B cell (primary cell): ENCODE data around the gene SIPA1L3. TPM values are rescaled to one million over a fixed set of nuclear protein-coding genes. Genes with fewer than 3 reads are reported as not detected.

Experiments
- ATAC-seq: fragments of 200-7000 bp; cut with Tn5 transposase; one replicate; pipeline ENCODE4 v1.10.0; 2021; ENCODE audit warnings: low read depth, mild to moderate bottlenecking, moderate number of reproducible peaks, moderate library complexity
- CTCF ChIA-PET: fragments of 350-600 bp; sonication (Branson Sonifier 250); formaldehyde crosslinking; loops from one replicate; lab custom pipeline; 2021; ENCODE audit warnings: antibody characterized with exemption, inconsistent platforms; lab: Charles Lee
- POLR2A ChIA-PET: fragments of 350-600 bp; sonication (Branson Sonifier 250); formaldehyde crosslinking; loops from one replicate; lab custom pipeline; 2021; ENCODE audit warnings: antibody characterized with exemption; lab: Charles Lee
- DNase-seq: peaks from one replicate; pipeline ENCODE4 v3.0.0; 2013
- H2AFZ ChIP-seq: 2 replicates; pipeline ENCODE4 v1.6.1; 2012; ENCODE audit warnings: mild to moderate bottlenecking, low read depth, low read length; ENCODE audit not compliant: insufficient read depth, poor library complexity, severe bottlenecking
- H3K27ac ChIP-seq, 2 donors: 1 replicate in 1 of 2; 2 replicates in 1 of 2; pipeline ENCODE4 v1.5.1; 2012 to 2013; ENCODE audit warnings: low read length in 2 of 2, mild to moderate bottlenecking in 2 of 2, moderate library complexity in 1 of 2
- H3K27me3 ChIP-seq, 4 experiments: fragments of 200-600 bp in 1 of 4; sonication (generic) in 1 of 4; replicated peaks in 1 of 4; 1 replicate in 2 of 4; 2 replicates in 2 of 4; pipeline versions ENCODE4 v1.6.1 to v1.7.0; 2013 to 2016; ENCODE audit warnings: low read length in 3 of 4, mild to moderate bottlenecking in 2 of 4, mixed read lengths in 1 of 4, moderate library complexity in 1 of 4; ENCODE audit not compliant: insufficient read depth in 4 of 4, control insufficient read depth in 3 of 4; ENCODE audit errors: control extremely low read depth in 1 of 4
- H3K36me3 ChIP-seq, 2 experiments: replicated peaks in 1 of 2; 1 replicate in 1 of 2; 2 replicates in 1 of 2; pipeline versions ENCODE4 v1.6.1 to v1.7.1; 2013; ENCODE audit warnings: low read length in 1 of 2; ENCODE audit not compliant: insufficient read depth in 2 of 2, control insufficient read depth in 1 of 2; ENCODE audit errors: control extremely low read depth in 1 of 2, extremely low read depth in 1 of 2
- H3K4me1 ChIP-seq, 2 donors: fragments of 200-600 bp in 1 of 2; sonication (generic) in 1 of 2; 1 replicate in 1 of 2; 2 replicates in 1 of 2; pipeline versions ENCODE4 v1.5.1 to v1.6.1; 2013 to 2017; ENCODE audit warnings: low read length in 2 of 2; ENCODE audit not compliant: control insufficient read depth in 2 of 2, insufficient read depth in 2 of 2
- H3K4me2 ChIP-seq: replicated peaks from 2 replicates; pipeline ENCODE3; 2012; ENCODE audit warnings: mild to moderate bottlenecking, low read depth, low read length; ENCODE audit not compliant: poor library complexity, severe bottlenecking
- H3K4me3 ChIP-seq, 5 experiments: fragments of 200-600 bp in 1 of 5; sonication (generic) in 1 of 5; 1 replicate in 3 of 5; 2 replicates in 2 of 5; pipeline versions ENCODE4 v1.5.1 to v1.7.0; 2011 to 2016; ENCODE audit warnings: low read length in 4 of 5, mild to moderate bottlenecking in 4 of 5, low read depth in 2 of 5, control low read depth in 1 of 5, moderate library complexity in 1 of 5; ENCODE audit not compliant: insufficient read depth in 1 of 5; ENCODE audit errors: control extremely low read depth in 1 of 5, extremely low read depth in 1 of 5
- H3K79me2 ChIP-seq: fragments of 200-600 bp; sonication (generic); one replicate; pipeline ENCODE4 v1.6.0; 2016; ENCODE audit warnings: low read length; ENCODE audit not compliant: control insufficient read depth, insufficient read depth
- H3K9ac ChIP-seq: fragments of 200-600 bp; sonication (generic); 2 replicates; pipeline ENCODE4 v1.6.1; 2017; ENCODE audit warnings: mild to moderate bottlenecking, low read length, moderate library complexity
- H3K9me3 ChIP-seq, 3 donors: one replicate each; pipeline versions ENCODE4 v1.6.1 to v1.7.1; 2013; ENCODE audit warnings: low read length in 2 of 3; ENCODE audit not compliant: control insufficient read depth in 2 of 3, insufficient read depth in 1 of 3; ENCODE audit errors: control extremely low read depth in 1 of 3
- H4K20me1 ChIP-seq: 2 replicates; pipeline ENCODE4 v1.6.0; 2012; ENCODE audit warnings: mild to moderate bottlenecking, low read length; ENCODE audit not compliant: insufficient read depth, control insufficient read depth, poor library complexity, severe bottlenecking
- H3K27ac Mint-ChIP-seq: one replicate; pipeline ENCODE4 v1.8.0; 2021; ENCODE audit warnings: mixed read lengths
- H3K27me3 Mint-ChIP-seq: one replicate; pipeline ENCODE4 v1.8.0; 2021; ENCODE audit warnings: mixed read lengths
- H3K4me1 Mint-ChIP-seq: one replicate; pipeline ENCODE4 v1.8.0; 2021; ENCODE audit warnings: mixed read lengths
- H3K4me3 Mint-ChIP-seq: one replicate; pipeline ENCODE4 v1.8.0; 2021; ENCODE audit warnings: mixed read lengths
- H3K9me3 Mint-ChIP-seq: one replicate; pipeline ENCODE4 v1.8.0; 2022; ENCODE audit warnings: mixed read lengths; ENCODE audit not compliant: insufficient read depth
- EZH2 ChIP-seq: IDR thresholded peaks from 2 replicates; pipeline ENCODE4 v1.6.1; 2012; ENCODE audit warnings: borderline replicate concordance, low read depth, mild to moderate bottlenecking, moderate library complexity, low read length; ENCODE audit not compliant: insufficient read depth, poor library complexity, severe bottlenecking
- WGBS: methylation state at CpG from one replicate; pipeline ENCODE4 v1.1.5; 2013; ENCODE audit warnings: missing lambda C conversion rate; ENCODE audit not compliant: insufficient coverage; 5-methylcytosine and 5-hydroxymethylcytosine counted together
- intact Hi-C: fragments of 100-400 bp; cut with micrococcal nuclease; formaldehyde crosslinking; loops from one replicate; pipeline ENCODE4 v1.10.0; 2022
- polyA plus RNA-seq: library from polyadenylated mRNA; depleted of rRNA; stranded (reverse); fragments of >200 nt; gene quantifications from 2 replicates; pipeline ENCODE4 v1.2.3, GENCODE V29; 2012
- total RNA-seq, 2 donors: library from RNA; stranded (reverse); fragments of 120-200 nt in 1 of 2; gene quantifications; 1 replicate in 1 of 2; 2 replicates in 1 of 2; pipeline versions ENCODE4 v1.2.3 to v1.2.4, GENCODE V29; 2013 to 2022
- TF ChIP-seq, protein P1 (sequence below): fragments of 200-600 bp; IDR thresholded peaks from one replicate; pipeline ENCODE4 v1.8.0; 2022; ENCODE audit warnings: antibody characterized with exemption, mild to moderate bottlenecking

Gene SIPA1L3
- total and polyA plus RNA-seq, 2 donors (not counting 1 experiment from before 2014, with no cell fraction given): 48.3 to 295 TPM

DNA sequence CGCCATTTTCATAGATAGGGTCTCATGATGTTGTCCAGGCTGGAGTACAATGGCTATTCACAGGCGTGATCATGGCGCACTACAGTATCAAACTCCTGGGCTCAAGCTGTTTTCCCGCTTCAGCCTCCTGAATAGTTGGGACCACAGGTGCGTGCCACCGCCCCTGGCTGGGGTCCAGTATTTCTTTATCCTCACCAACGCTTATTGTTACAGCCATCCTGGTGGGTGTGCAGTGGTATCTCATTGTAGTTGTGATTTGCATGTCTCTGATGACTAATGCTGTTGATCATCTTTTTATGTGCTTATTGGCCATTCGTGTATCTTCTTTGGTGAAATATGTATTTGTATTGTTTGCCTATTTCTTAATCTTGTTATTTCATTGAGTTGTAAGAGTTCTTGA is 49.0 kb downstream of the SIPA1L3 start:
- no peak overlapping the region for H2AFZ ChIP-seq
- H3K27ac Mint-ChIP-seq: peak overlapping the region; percentile 43
- POLR2A ChIA-PET: no interaction called here
- WGBS: 87% methylated on average over 3 of the region's 8 CpGs
- H4K20me1 ChIP-seq: no peaks in the 10 kb centered on the region
- H3K36me3 ChIP-seq: no peaks in the 10 kb centered on the region
- TF ChIP-seq, protein P1, sequence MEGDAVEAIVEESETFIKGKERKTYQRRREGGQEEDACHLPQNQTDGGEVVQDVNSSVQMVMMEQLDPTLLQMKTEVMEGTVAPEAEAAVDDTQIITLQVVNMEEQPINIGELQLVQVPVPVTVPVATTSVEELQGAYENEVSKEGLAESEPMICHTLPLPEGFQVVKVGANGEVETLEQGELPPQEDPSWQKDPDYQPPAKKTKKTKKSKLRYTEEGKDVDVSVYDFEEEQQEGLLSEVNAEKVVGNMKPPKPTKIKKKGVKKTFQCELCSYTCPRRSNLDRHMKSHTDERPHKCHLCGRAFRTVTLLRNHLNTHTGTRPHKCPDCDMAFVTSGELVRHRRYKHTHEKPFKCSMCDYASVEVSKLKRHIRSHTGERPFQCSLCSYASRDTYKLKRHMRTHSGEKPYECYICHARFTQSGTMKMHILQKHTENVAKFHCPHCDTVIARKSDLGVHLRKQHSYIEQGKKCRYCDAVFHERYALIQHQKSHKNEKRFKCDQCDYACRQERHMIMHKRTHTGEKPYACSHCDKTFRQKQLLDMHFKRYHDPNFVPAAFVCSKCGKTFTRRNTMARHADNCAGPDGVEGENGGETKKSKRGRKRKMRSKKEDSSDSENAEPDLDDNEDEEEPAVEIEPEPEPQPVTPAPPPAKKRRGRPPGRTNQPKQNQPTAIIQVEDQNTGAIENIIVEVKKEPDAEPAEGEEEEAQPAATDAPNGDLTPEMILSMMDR: no peak
- TF ChIP-seq EZH2: no peak
- no peak overlapping the region for H3K4me3 ChIP-seq
- no peaks in the 10 kb centered on the region for H3K9me3 Mint-ChIP-seq
- H3K4me1 Mint-ChIP-seq: peaks cover 70% of the 10 kb centered on the region
- H3K4me1 ChIP-seq: peaks cover 81 to 89% of the 10 kb centered on the region in 2 donors
- peaks cover 91% of the 10 kb centered on the region for H3K79me2 ChIP-seq
- ATAC-seq (no peak), DNase-seq (no peak)
- peak overlapping the region; percentile 15 to 54 for H3K27ac ChIP-seq
- H3K27me3 Mint-ChIP-seq: no peaks in the 10 kb centered on the region
- no peaks in the 10 kb centered on the region for H3K27me3 ChIP-seq
- no peak overlapping the region for H3K4me2 ChIP-seq
- H3K9me3 ChIP-seq: peaks cover 0 to 11% (median under 1%) of the 10 kb centered on the region in 3 donors
- CTCF ChIA-PET: interaction anchor here (1.0 kb wide), 1 partner anchor 54 kb away, joined by 4 read pairs; no protein-coding TSS in a partner anchor
- intact Hi-C loops: no loop called here
- no peak overlapping the region for H3K9ac ChIP-seq
- peak overlapping the region; percentile 3 for H3K4me3 Mint-ChIP-seq

DNA sequence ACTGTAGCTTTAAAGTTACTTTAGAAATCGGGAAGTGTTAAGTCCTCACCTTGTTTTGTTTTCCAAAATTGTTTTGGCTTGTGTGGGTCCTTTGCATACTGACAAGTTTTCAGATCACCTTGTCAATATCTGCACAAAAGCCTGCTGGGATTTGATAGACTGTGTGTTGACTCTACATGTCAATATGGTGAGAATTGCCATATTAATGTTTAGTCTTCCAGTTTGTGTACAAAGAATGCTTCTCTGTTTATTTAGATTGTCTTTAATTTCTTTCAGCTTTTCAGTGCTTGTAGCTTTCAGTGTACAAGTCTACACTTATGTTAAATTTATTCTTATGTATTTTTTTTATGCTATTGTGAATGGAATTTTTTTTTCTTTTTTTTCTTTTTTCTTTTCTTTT is 50.2 kb downstream of the SIPA1L3 start:
- H3K36me3 ChIP-seq: no peaks in the 10 kb centered on the region
- no peak overlapping the region for H3K9ac ChIP-seq
- H3K27me3 ChIP-seq: no peaks in the 10 kb centered on the region
- no peak for ATAC-seq
- POLR2A ChIA-PET: interaction anchor here (0.6 to 1.6 kb wide), 3 partner anchors 25 to 34 kb away, joined by 3 to 10 read pairs (median 3); no protein-coding TSS in a partner anchor
- no peak for TF ChIP-seq EZH2
- TF ChIP-seq, protein P1: no peak
- peaks cover 0 to 17% (median 5%) of the 10 kb centered on the region in 3 donors for H3K9me3 ChIP-seq
- no peaks in the 10 kb centered on the region for H3K27me3 Mint-ChIP-seq
- H3K27ac ChIP-seq: peak overlapping the region; percentile 8 to 77
- no CpG with 5 or more reads among the region's 1 CpG for WGBS
- peak overlapping the region; percentile 5 for H3K27ac Mint-ChIP-seq
- no peaks in the 10 kb centered on the region for H4K20me1 ChIP-seq
- H3K4me1 Mint-ChIP-seq: peaks cover 68% of the 10 kb centered on the region
- no peak for DNase-seq
- no peak overlapping the region for H3K4me3 ChIP-seq
- CTCF ChIA-PET: interaction anchor here (0.9 kb wide), 1 partner anchor 55 kb away, joined by 3 read pairs; no protein-coding TSS in a partner anchor
- intact Hi-C loops: no loop called here
- peaks cover 6% of the 10 kb centered on the region for H3K9me3 Mint-ChIP-seq
- H3K79me2 ChIP-seq: peaks cover 95% of the 10 kb centered on the region
- no peak overlapping the region for H2AFZ ChIP-seq
- peak overlapping the region; percentile 6 for H3K4me3 Mint-ChIP-seq
- H3K4me1 ChIP-seq: peaks cover 77 to 89% of the 10 kb centered on the region in 2 donors
- peak overlapping the region; percentile 31 for H3K4me2 ChIP-seq
